Left renal cortex interstitium (tissue), 4 donors: ENCODE data around the gene DPYSL4. TPM values are rescaled to one million over a fixed set of nuclear protein-coding genes. Genes with fewer than 3 reads are reported as not detected.

Experiments
- DNase-seq, 4 donors: peaks; one replicate each; pipeline ENCODE4 v3.0.0-alpha.2; 2013; ENCODE audit warnings: low read depth in 4 of 4, low spot score in 2 of 4, missing footprints in 1 of 4
- polyA plus RNA-seq, 4 donors: library from polyadenylated mRNA; unstranded; fragments of 120-200 nt; gene quantifications; one replicate each; pipeline ENCODE4 v1.2.1, GENCODE V29; 2013; ENCODE audit not compliant: insufficient read length in 4 of 4

Gene DPYSL4
- polyA plus RNA-seq, 4 donors: 14.2 to 22.3 (median 21.4) TPM

DNA sequence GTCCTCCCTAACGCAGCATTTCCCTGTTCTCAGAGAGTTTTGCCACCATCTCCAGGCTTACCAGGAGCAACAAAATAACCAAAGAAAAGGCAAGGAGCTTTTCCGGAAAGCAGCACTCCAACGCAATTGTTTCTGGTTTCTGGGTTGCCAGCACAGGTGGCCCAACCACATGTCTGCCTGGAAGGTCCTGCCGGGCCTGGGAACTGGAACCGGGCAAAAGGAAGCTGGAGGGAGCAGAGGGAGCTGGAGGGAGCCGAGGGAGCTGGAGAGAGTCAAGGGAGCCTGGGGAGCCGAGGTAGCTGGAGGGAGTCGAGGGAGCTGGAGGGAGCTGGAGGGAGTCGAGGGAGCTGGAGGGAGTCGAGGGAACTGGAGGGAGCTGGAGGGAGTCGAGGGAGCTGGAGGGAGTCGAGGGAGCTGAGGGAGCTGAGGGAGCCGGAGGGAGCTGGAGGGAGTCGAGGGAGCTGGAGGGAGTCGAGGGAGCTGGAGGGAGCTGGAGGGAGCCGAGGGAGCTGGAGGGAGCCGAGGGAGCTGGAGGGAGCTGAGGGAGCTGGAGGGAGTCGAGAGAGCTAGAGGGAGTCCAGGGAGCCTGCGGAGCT is 66.4 kb downstream of the DPYSL4 start:
- no peak for DNase-seq

GRCh38 chr10:132254841-132255240 is 68.1 kb downstream of the DPYSL4 start:
- no peak for DNase-seq

Other genes starting within 250 kb of the DPYSL4 start
- 10 to 100 TPM; 67.2 to 86.7 (median 75.9) TPM for gene BNIP3, start 205.0 kb upstream of the DPYSL4 start, polyA plus RNA-seq
- under 1 TPM; 0.17 to 0.30 (median 0.22) TPM for gene JAKMIP3, start 121.0 kb upstream of the DPYSL4 start, polyA plus RNA-seq
- gene STK32C, start 121.0 kb downstream of the DPYSL4 start, polyA plus RNA-seq: 10 to 100 TPM; 11.2 to 17.3 (median 14.6) TPM
- gene LRRC27, start 145.2 kb downstream of the DPYSL4 start, polyA plus RNA-seq: 10 to 100 TPM; 19.9 to 32.5 (median 26.5) TPM
- 10 to 100 TPM in 2 of 4 donors, 1 to 10 TPM in 2; 6.6 to 21.8 (median 11.2) TPM for gene PWWP2B, start 210.3 kb downstream of the DPYSL4 start, polyA plus RNA-seq